Measurements from ENCODE around the gene PIK3R1.
"Not testable (repeated sequence)": the region's sequence is repeated elsewhere in the genome, so short reads cannot be mapped to it uniquely, and the experiment has no call there.

Gene PIK3R1

DNA sequence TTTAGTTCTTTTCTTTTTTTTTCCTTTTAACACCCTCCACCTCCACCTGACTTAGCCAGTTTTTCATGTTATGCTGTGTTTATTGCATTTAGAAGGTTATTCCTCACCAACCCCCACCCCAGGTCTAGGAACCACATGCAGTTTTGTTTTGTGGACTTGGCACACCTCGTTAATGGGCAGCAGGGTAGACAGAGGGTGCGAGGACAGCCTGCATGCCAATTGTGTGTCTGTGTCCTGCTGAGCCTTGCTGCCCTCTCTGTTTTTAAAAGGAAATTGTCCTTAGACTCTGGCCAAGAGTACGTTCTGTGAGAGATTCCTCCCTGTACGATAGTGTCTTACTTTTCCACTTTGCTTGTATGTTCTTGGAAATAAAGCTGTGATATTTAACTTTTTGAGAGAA lies 13.9 kb downstream of the PIK3R1 start:
- H3K4me3 ChIP-seq (ENCODE audit: control insufficient read depth, low read depth, low read length): no peak overlapping the region
- DNase-seq (ENCODE audit: low read depth): no peak
- TF ChIP-seq, protein P1, sequence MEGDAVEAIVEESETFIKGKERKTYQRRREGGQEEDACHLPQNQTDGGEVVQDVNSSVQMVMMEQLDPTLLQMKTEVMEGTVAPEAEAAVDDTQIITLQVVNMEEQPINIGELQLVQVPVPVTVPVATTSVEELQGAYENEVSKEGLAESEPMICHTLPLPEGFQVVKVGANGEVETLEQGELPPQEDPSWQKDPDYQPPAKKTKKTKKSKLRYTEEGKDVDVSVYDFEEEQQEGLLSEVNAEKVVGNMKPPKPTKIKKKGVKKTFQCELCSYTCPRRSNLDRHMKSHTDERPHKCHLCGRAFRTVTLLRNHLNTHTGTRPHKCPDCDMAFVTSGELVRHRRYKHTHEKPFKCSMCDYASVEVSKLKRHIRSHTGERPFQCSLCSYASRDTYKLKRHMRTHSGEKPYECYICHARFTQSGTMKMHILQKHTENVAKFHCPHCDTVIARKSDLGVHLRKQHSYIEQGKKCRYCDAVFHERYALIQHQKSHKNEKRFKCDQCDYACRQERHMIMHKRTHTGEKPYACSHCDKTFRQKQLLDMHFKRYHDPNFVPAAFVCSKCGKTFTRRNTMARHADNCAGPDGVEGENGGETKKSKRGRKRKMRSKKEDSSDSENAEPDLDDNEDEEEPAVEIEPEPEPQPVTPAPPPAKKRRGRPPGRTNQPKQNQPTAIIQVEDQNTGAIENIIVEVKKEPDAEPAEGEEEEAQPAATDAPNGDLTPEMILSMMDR (IDR thresholded peaks at IDR 0.05; ENCODE audit: control insufficient read depth, insufficient read depth, low read depth, low read length, missing control alignments): no peak

DNA sequence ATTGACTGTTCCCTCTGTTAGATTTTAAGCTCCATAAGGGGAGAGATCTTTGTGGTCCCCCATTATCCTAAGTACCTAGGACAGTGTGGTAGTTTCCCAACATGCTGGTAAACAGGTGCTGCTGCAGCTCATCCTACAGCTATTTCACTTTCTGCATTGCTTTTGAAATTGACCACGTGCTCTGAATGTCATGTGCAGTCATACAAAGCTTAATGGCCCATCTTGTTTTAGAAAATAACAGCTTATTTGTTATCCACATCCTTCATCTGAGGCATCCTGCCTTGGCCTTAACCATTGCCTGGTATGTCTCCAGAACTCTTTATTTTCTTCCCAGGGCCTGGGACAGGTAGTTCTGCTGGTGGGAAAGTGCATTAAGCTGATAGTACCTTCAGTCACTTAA lies 14.7 kb downstream of the PIK3R1 start:
- TF ChIP-seq, protein P1 (IDR thresholded peaks at IDR 0.05; ENCODE audit: control insufficient read depth, insufficient read depth, low read depth, low read length, missing control alignments): no peak
- no peak overlapping the region for H3K4me3 ChIP-seq (ENCODE audit: control insufficient read depth, low read depth, low read length)
- DNase-seq (ENCODE audit: low read depth): no peak

DNA sequence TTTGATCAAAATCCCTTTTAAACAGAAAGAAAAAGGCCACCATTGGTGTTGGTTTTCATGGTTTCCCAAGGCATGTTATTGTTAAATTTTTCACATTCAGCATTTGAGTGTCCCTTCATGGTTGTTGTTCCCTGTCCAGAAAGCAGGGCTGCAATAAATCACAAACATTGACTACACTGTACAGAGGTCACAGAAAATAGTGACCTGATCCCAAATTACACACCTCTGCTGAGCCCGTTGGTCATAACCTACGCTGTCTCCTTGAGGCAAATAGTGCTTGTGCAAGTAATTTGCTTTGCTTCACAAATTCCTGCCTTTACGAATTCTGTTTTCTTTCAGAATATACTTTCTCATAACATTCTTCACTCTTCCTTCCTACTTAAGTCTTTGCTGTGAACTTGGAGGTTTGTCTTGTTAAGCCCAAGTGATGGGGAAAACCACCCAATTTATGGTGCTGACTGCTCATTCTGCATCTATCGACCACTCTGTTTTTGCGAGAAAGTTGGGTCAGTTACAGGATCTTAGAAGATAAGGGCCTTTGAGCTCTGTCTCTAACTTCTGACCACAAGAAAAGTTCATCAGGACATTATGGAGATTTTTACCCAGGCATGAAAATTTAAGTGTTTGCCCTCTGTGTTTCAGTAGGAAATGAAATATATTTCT lies 16.0 kb downstream of the PIK3R1 start:
- H3K4me3 ChIP-seq (ENCODE audit: control insufficient read depth, low read depth, low read length): no peak overlapping the region
- DNase-seq (ENCODE audit: low read depth): no peak
- TF ChIP-seq, protein P1 (IDR thresholded peaks at IDR 0.05; ENCODE audit: control insufficient read depth, insufficient read depth, low read depth, low read length, missing control alignments): no peak

DNA sequence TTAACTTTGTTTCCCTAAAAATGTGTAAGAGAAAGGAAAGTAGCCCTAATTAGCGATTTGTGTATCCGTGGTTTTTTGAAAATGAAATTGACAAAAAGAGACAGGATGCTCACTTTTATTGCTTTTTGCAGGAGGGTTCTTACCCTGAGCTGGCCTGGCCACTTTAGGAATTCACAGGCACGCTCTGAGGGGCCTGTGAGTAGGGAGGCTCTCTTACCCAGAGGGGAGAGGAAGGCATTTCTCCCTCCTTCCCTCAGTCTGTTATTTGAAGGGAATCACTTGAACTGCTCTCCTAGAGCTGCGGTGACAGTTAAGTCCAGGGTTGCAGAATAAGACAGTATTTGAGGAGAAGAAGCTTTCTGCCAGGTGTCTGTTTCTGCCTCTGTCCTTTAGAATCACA lies 16.7 kb downstream of the PIK3R1 start:
- DNase-seq (ENCODE audit: low read depth): no peak
- no peak overlapping the region for H3K4me3 ChIP-seq (ENCODE audit: control insufficient read depth, low read depth, low read length)
- TF ChIP-seq, protein P1 (IDR thresholded peaks at IDR 0.05; ENCODE audit: control insufficient read depth, insufficient read depth, low read depth, low read length, missing control alignments): no peak

DNA sequence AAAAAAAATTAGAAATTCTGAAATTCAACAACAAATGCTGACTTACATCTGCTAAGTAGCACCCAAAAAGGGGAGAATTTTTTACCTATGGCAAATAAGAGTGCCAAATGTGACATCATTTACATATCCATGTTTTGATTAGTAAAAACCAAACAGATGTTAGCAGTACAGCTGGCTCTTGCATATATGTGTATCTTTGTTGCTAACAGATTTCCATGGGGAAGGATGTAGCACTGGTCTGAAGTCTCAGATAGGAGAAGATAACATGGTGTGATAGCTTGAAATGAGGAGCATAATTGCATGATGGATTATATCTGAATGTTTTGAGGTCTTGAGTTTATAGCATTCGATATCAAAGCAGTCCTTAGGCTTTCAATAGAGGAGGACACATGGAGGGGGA lies 17.5 kb downstream of the PIK3R1 start:
- H3K4me3 ChIP-seq (ENCODE audit: control insufficient read depth, low read depth, low read length): no peak overlapping the region
- TF ChIP-seq, protein P1 (IDR thresholded peaks at IDR 0.05; ENCODE audit: control insufficient read depth, insufficient read depth, low read depth, low read length, missing control alignments): no peak
- DNase-seq (ENCODE audit: low read depth): no peak

DNA sequence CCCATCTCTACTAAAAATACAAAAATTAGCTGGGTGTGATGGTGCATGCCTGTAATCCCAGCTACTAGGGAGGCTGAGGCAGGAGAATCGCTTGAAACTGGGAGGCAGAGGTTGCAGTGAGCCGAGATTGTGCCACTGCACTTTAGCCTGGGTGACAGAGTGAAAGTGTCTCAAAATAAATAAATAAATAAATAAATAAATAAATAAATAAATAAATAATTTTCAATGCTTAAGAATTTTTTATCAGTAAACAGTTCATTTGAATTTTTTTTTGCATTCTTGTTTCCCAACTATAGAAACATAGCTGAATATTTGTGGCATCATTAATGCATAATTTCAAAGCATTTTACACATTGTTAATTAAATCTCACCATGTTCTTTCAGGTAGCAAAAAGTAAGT lies 19.7 kb downstream of the PIK3R1 start:
- not testable (repeated sequence) for DNase-seq (ENCODE audit: low read depth); H3K4me3 ChIP-seq (ENCODE audit: control insufficient read depth, low read depth, low read length)

DNA sequence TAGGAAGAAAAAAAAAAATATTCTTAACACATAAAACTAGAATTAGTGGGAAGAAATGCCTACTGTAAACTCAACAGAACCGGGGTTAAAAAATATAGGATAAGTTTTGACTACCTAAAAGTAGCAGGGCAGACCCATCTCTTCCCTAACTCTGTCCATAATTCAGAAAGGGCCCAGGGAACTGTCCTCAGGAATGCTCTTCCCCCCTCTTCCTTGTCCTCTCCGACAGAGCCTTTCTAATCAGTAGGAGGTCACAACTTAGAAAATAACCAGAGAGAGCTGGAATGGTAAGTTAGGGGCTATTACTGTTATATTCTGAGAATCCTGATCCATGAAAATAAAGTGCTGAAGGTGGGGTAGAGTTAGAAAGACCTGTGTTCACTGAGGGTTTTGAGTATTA lies 22.2 kb downstream of the PIK3R1 start:
- TF ChIP-seq, protein P1 (IDR thresholded peaks at IDR 0.05; ENCODE audit: control insufficient read depth, insufficient read depth, low read depth, low read length, missing control alignments): no peak
- DNase-seq (ENCODE audit: low read depth): no peak
- H3K4me3 ChIP-seq (ENCODE audit: control insufficient read depth, low read depth, low read length): no peak overlapping the region
